HEK293 (cell line): ENCODE measurements around the gene RNF126.

Experiments
- CTCF ChIA-PET: fragments of 350-600 bp; formaldehyde crosslinking; extraction: SDS; loops from one replicate; lab custom pipeline; 2021; ENCODE audit warnings: antibody characterized with exemption; lab: Yijun Ruan, JAX
- POLR2A ChIA-PET: fragments of 300-600 bp; formaldehyde crosslinking; extraction: SDS; loops from one replicate; lab custom pipeline; 2020; ENCODE audit warnings: antibody characterized with exemption, inconsistent platforms; lab: Yijun Ruan, JAX
- H3K27ac ChIP-seq: fragments of 200-500 bp; sonication (Bioruptor generic); 2 replicates; pipeline ENCODE4 v1.5.1; 2014; ENCODE audit warnings: low read depth, low read length, control low read depth, inconsistent platforms; ENCODE audit errors: extremely low read depth
- H3K36me3 ChIP-seq, 2 experiments: fragments of 200-500 bp in 1 of 2; sonication (Bioruptor generic) in 1 of 2; 1 replicate in 1 of 2; 2 replicates in 1 of 2; pipeline ENCODE4 v1.5.1; 2014 to 2017; ENCODE audit warnings: inconsistent platforms in 2 of 2, low read length in 2 of 2; ENCODE audit not compliant: control insufficient read depth in 2 of 2, insufficient read depth in 1 of 2
- H3K4me1 ChIP-seq: fragments of 200-500 bp; sonication (Bioruptor generic); 2 replicates; pipeline ENCODE4 v1.5.1; 2014; ENCODE audit warnings: mild to moderate bottlenecking, low read length, inconsistent platforms; ENCODE audit not compliant: control insufficient read depth, insufficient read depth
- H3K4me3 ChIP-seq: 2 replicates; pipeline ENCODE4 v1.5.1; 2011; ENCODE audit warnings: low read depth, mild to moderate bottlenecking, control low read depth, low read length, moderate library complexity
- H3K9me3 ChIP-seq: fragments of 200-500 bp; sonication (Bioruptor generic); 2 replicates; pipeline ENCODE4 v1.5.1; 2014; ENCODE audit warnings: low read depth, low read length, inconsistent platforms; ENCODE audit not compliant: control insufficient read depth, insufficient read depth
- HIC1 ChIP-seq: fragments of 450-650 bp; formaldehyde crosslinking; IDR thresholded peaks from 2 replicates; pipeline ENCODE4 v1.5.1; 2016; ENCODE audit warnings: missing biosample characterization, missing genetic modification characterization
- KLF16 ChIP-seq: fragments of 450-650 bp; formaldehyde crosslinking; IDR thresholded peaks from 2 replicates; pipeline ENCODE4 v1.5.1; 2017; ENCODE audit warnings: missing biosample characterization, missing genetic modification characterization
- KLF9 ChIP-seq: fragments of 450-650 bp; formaldehyde crosslinking; IDR thresholded peaks from 2 replicates; pipeline ENCODE4 v1.5.1; 2016; ENCODE audit warnings: missing biosample characterization, missing genetic modification characterization, low read depth
- MYNN ChIP-seq: fragments of 450-650 bp; formaldehyde crosslinking; IDR thresholded peaks from 2 replicates; pipeline ENCODE4 v1.5.1; 2016; ENCODE audit warnings: missing biosample characterization, missing genetic modification characterization, borderline replicate concordance
- SCRT2 ChIP-seq: fragments of 450-650 bp; formaldehyde crosslinking; IDR thresholded peaks from 2 replicates; pipeline ENCODE4 v1.5.1; 2016; ENCODE audit warnings: missing biosample characterization, missing genetic modification characterization
- YY1 ChIP-seq: fragments of 450-650 bp; formaldehyde crosslinking; IDR thresholded peaks from 2 replicates; pipeline ENCODE4 v1.5.1; 2018; ENCODE audit warnings: missing biosample characterization, missing genetic modification characterization
- YY2 ChIP-seq: fragments of 450-650 bp; formaldehyde crosslinking; IDR thresholded peaks from 2 replicates; pipeline ENCODE4 v1.5.1; 2016; ENCODE audit warnings: missing biosample characterization, missing genetic modification characterization
- ZFP69B ChIP-seq: fragments of 450-650 bp; formaldehyde crosslinking; IDR thresholded peaks from 2 replicates; pipeline ENCODE4 v1.5.1; 2016; ENCODE audit warnings: missing biosample characterization, missing genetic modification characterization
- ZNF157 ChIP-seq: fragments of 450-650 bp; formaldehyde crosslinking; IDR thresholded peaks from 2 replicates; pipeline ENCODE4 v1.5.1; 2016; ENCODE audit warnings: missing biosample characterization, missing genetic modification characterization
- ZNF18 ChIP-seq: fragments of 450-650 bp; formaldehyde crosslinking; IDR thresholded peaks from 2 replicates; pipeline ENCODE4 v1.5.1; 2016; ENCODE audit warnings: missing biosample characterization, missing genetic modification characterization
- ZNF26 ChIP-seq: fragments of 450-650 bp; formaldehyde crosslinking; IDR thresholded peaks from 2 replicates; pipeline ENCODE4 v1.5.1; 2016; ENCODE audit warnings: missing biosample characterization, missing genetic modification characterization
- ZNF280C ChIP-seq: fragments of 450-650 bp; formaldehyde crosslinking; IDR thresholded peaks from 2 replicates; pipeline ENCODE4 v1.5.1; 2016; ENCODE audit warnings: missing biosample characterization, missing genetic modification characterization
- ZNF311 ChIP-seq: fragments of 450-650 bp; formaldehyde crosslinking; IDR thresholded peaks from 2 replicates; pipeline ENCODE4 v1.5.1; 2017; ENCODE audit warnings: missing biosample characterization, missing genetic modification characterization, borderline replicate concordance
- ZNF707 ChIP-seq: fragments of 450-650 bp; formaldehyde crosslinking; IDR thresholded peaks from 2 replicates; pipeline ENCODE4 v1.5.1; 2016; ENCODE audit warnings: missing biosample characterization, missing genetic modification characterization
- ZNF785 ChIP-seq: fragments of 450-650 bp; formaldehyde crosslinking; IDR thresholded peaks from 2 replicates; pipeline ENCODE4 v1.5.1; 2016; ENCODE audit warnings: missing biosample characterization, missing genetic modification characterization
- ZSCAN5A ChIP-seq: fragments of 450-650 bp; formaldehyde crosslinking; IDR thresholded peaks from 2 replicates; pipeline ENCODE4 v1.5.1; 2016; ENCODE audit warnings: missing biosample characterization, missing genetic modification characterization
- TF ChIP-seq, protein P1 (sequence below): fragments of 450-650 bp; formaldehyde crosslinking; IDR thresholded peaks from 2 replicates; pipeline ENCODE4 v1.5.1; 2016; ENCODE audit warnings: missing biosample characterization, missing genetic modification characterization, low read depth
- TF ChIP-seq, protein P2 (sequence below): fragments of 450-650 bp; formaldehyde crosslinking; IDR thresholded peaks from 2 replicates; pipeline ENCODE4 v1.5.1; 2016; ENCODE audit warnings: missing biosample characterization, missing genetic modification characterization

The RNF126 gene

DNA sequence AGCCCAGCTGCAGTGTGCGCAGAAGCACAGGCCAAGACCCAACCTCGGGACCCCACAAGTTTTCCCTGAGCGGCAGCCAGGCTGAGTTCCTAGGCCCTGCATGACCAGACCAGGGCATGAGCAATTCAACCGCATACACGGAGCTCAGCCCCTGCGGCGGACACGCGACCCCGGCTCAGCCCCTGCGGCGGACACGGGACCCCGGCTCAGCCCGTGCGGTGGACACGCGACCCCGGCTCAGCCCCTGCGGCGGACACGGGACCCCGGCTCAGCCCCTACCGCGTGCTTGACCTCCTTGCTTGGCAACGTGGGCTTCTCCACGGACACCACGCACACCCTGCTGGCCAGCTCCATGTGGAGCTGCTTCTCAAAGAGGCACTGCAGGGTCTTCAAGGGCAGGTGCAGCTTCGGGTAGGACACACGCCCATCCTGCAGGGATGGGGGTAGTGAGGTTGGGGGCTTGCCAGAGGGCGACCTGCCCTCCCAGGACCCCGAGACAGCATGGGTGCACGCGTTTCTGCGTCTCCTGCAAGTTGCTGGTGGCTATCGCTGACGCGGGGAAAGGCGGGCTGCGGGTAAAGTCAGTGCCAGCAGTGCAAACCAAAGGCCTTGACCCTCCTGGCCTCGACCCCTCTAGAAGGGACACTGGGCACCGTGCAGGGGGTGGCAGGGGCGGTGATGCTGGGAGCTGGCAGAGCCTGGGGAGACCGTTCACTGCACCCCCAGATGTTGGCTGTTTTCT is 39.7 kb downstream of the RNF126 start:
- Histone ChIP-seq H3K4me1 (no peaks in the 10 kb centered on the region), H3K4me3 (no peak overlapping the region), H3K36me3 (peaks cover 5 to 77% of the 10 kb centered on the region in 2 experiments; a peak in 2 of 3 replicates), H3K9me3 (no peaks in the 10 kb centered on the region), H3K27ac (no peak overlapping the region)
- no peak for TF ChIP-seq YY1 (tag by site-specific recombination)
- TF ChIP-seq ZNF26 (tag by site-specific recombination): no peak
- TF ChIP-seq, protein P1, sequence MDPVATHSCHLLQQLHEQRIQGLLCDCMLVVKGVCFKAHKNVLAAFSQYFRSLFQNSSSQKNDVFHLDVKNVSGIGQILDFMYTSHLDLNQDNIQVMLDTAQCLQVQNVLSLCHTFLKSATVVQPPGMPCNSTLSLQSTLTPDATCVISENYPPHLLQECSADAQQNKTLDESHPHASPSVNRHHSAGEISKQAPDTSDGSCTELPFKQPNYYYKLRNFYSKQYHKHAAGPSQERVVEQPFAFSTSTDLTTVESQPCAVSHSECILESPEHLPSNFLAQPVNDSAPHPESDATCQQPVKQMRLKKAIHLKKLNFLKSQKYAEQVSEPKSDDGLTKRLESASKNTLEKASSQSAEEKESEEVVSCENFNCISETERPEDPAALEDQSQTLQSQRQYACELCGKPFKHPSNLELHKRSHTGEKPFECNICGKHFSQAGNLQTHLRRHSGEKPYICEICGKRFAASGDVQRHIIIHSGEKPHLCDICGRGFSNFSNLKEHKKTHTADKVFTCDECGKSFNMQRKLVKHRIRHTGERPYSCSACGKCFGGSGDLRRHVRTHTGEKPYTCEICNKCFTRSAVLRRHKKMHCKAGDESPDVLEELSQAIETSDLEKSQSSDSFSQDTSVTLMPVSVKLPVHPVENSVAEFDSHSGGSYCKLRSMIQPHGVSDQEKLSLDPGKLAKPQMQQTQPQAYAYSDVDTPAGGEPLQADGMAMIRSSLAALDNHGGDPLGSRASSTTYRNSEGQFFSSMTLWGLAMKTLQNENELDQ: no peak
- TF ChIP-seq ZNF157 (tag by site-specific recombination): no peak
- no peak for TF ChIP-seq HIC1
- no peak for TF ChIP-seq ZFP69B (tag by site-specific recombination)
- no peak for TF ChIP-seq KLF9 (tag by site-specific recombination)
- POLR2A ChIA-PET: interaction anchor here (1.3 kb wide), 1 partner anchor 9 kb away, joined by 6 read pairs; no protein-coding TSS in a partner anchor
- CTCF ChIA-PET: no interaction called here

- Histone ChIP-seq H3K9me3 (no peaks in the 10 kb centered on the region), H3K36me3 (peaks cover 5 to 77% of the 10 kb centered on the region in 2 experiments; a peak in 2 of 3 replicates), H3K27ac (no peak overlapping the region), H3K4me3 (no peak overlapping the region), H3K4me1 (no peaks in the 10 kb centered on the region)
- CTCF ChIA-PET: no interaction called here
- POLR2A ChIA-PET: interaction anchor here (1.3 kb wide), 1 partner anchor 10 kb away, joined by 6 read pairs; no protein-coding TSS in a partner anchor
- TF ChIP-seq ZNF785 (tag by site-specific recombination) (no peak), ZNF707 (tag by site-specific recombination) (no peak), YY2 (no peak), ZNF311 (no peak), ZSCAN5A (tag by site-specific recombination) (no peak), MYNN (tag by site-specific recombination) (no peak), ZNF280C (no peak), ZNF18 (tag by site-specific recombination) (no peak), KLF16 (tag by site-specific recombination) (no peak), SCRT2 (tag by site-specific recombination) (no peak)
- TF ChIP-seq, protein P2, sequence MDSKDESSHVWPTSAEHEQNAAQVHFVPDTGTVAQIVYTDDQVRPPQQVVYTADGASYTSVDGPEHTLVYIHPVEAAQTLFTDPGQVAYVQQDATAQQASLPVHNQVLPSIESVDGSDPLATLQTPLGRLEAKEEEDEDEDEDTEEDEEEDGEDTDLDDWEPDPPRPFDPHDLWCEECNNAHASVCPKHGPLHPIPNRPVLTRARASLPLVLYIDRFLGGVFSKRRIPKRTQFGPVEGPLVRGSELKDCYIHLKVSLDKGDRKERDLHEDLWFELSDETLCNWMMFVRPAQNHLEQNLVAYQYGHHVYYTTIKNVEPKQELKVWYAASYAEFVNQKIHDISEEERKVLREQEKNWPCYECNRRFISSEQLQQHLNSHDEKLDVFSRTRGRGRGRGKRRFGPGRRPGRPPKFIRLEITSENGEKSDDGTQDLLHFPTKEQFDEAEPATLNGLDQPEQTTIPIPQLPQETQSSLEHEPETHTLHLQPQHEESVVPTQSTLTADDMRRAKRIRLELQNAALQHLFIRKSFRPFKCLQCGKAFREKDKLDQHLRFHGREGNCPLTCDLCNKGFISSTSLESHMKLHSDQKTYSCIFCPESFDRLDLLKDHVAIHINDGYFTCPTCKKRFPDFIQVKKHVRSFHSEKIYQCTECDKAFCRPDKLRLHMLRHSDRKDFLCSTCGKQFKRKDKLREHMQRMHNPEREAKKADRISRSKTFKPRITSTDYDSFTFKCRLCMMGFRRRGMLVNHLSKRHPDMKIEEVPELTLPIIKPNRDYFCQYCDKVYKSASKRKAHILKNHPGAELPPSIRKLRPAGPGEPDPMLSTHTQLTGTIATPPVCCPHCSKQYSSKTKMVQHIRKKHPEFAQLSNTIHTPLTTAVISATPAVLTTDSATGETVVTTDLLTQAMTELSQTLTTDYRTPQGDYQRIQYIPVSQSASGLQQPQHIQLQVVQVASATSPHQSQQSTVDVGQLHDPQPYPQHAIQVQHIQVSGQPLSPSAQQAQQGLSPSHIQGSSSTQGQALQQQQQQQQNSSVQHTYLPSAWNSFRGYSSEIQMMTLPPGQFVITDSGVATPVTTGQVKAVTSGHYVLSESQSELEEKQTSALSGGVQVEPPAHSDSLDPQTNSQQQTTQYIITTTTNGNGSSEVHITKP: no peak
These were observed 40.3 kb downstream of the RNF126 start for GRCh38 chr19:622666-623065.
